K562 (cell line): ENCODE data around the gene ZNF451. TPM values are rescaled to one million over a fixed set of nuclear protein-coding genes. Genes with fewer than 3 reads are reported as not detected.

ENCODE experiments used
- HDAC3 ChIP-seq: fragments of 450-650 bp; IDR thresholded peaks from 2 replicates; pipeline ENCODE4 v1.6.1; 2018; ENCODE audit warnings: borderline replicate concordance, mild to moderate bottlenecking, moderate library complexity; ENCODE audit not compliant: partially characterized antibody
- HEY1 ChIP-seq: fragments of 250-450 bp; sonication (Bioruptor Pico); IDR thresholded peaks from 2 replicates; pipeline ENCODE4 v1.5.0; 2020; ENCODE audit warnings: mild to moderate bottlenecking, moderate library complexity, borderline replicate concordance
- JUNB ChIP-seq: fragments of 450-650 bp; formaldehyde crosslinking; conservative IDR thresholded peaks from 2 replicates; pipeline ENCODE4 v1.4.0; 2020; ENCODE audit warnings: mild to moderate bottlenecking
- KAT8 ChIP-seq: fragments of 450-650 bp; IDR thresholded peaks from 2 replicates; pipeline ENCODE4 v1.6.1; 2016; ENCODE audit warnings: low read depth, mild to moderate bottlenecking
- KDM4B ChIP-seq, 2 experiments: fragments of 450-650 bp in 1 of 2; sonication (generic) in 1 of 2; IDR thresholded peaks; 2 replicates each; pipeline ENCODE4 v1.6.1; 2016 to 2017; ENCODE audit warnings: borderline replicate concordance in 2 of 2, antibody characterized with exemption in 1 of 2, low read depth in 1 of 2, mild to moderate bottlenecking in 1 of 2
- KLF1 ChIP-seq: fragments of 450-650 bp; IDR thresholded peaks from 2 replicates; pipeline ENCODE4 v1.6.1; 2016; ENCODE audit warnings: missing genetic modification characterization, missing compliant biosample characterization
- MECOM ChIP-seq: fragments of 250-450 bp; sonication (Bioruptor Pico); IDR thresholded peaks from 2 replicates; pipeline ENCODE4 v1.8.0; 2022; ENCODE audit warnings: inconsistent platforms
- NR3C1 ChIP-seq: sonication (generic); formaldehyde crosslinking; IDR thresholded peaks from 2 replicates; pipeline ENCODE4 v1.8.1; 2022; ENCODE audit warnings: missing genetic modification reagents
- PHF20 ChIP-seq: fragments of 450-650 bp; IDR thresholded peaks from 2 replicates; pipeline ENCODE4 v1.6.1; 2018; ENCODE audit not compliant: partially characterized antibody
- PML ChIP-seq: IDR thresholded peaks from 2 replicates; pipeline ENCODE4 v1.6.1; 2012; ENCODE audit warnings: low read length, inconsistent platforms
- PURB ChIP-seq: sonication (generic); formaldehyde crosslinking; IDR thresholded peaks from 2 replicates; pipeline ENCODE4 v1.9.0; 2021; ENCODE audit warnings: low read depth, mild to moderate bottlenecking, missing genetic modification reagents
- RBM14 ChIP-seq: fragments of 200-400 bp; formaldehyde crosslinking; IDR thresholded peaks from 2 replicates; pipeline ENCODE4 v1.6.1; 2018; ENCODE audit warnings: low read depth, mild to moderate bottlenecking, low read length, moderate library complexity, borderline replicate concordance; ENCODE audit not compliant: insufficient read depth
- SMAD4 ChIP-seq: fragments of 250-450 bp; sonication (Bioruptor Pico); conservative IDR thresholded peaks from 2 replicates; pipeline ENCODE4 v1.8.0; 2021; ENCODE audit warnings: inconsistent platforms, mild to moderate bottlenecking, moderate library complexity
- SUPT5H ChIP-seq: fragments of 450-650 bp; IDR thresholded peaks from 2 replicates; pipeline ENCODE4 v1.6.1; 2016
- TCF7L2 ChIP-seq: fragments of 150-350 bp; IDR thresholded peaks from 2 replicates; pipeline ENCODE4 v1.6.1; 2016; ENCODE audit warnings: low read depth, mild to moderate bottlenecking, low read length, moderate library complexity
- ZNF263 ChIP-seq: sonication (generic); formaldehyde crosslinking; IDR thresholded peaks from 2 replicates; pipeline ENCODE4 v1.8.0; 2022; ENCODE audit warnings: mild to moderate bottlenecking, missing genetic modification reagents, borderline replicate concordance
- ZNF512 ChIP-seq: IDR thresholded peaks from 2 replicates; pipeline ENCODE4 v1.6.1; 2016; ENCODE audit warnings: missing genetic modification characterization, missing compliant biosample characterization
- ZNF584 ChIP-seq: fragments of 200-800 bp; sonication (Bioruptor generic); IDR thresholded peaks from 2 replicates; pipeline ENCODE4 v1.6.1; 2016; ENCODE audit warnings: low read depth, mild to moderate bottlenecking, missing genetic modification characterization, missing compliant biosample characterization
- polyA plus RNA-seq, 8 experiments: library from polyadenylated mRNA; depleted of rRNA in 4 of 8; stranded (reverse) in 5 of 8; unstranded in 3 of 8; fragments of >200 nt; fragmentation: Nextera tagmentation in 2 of 8; fragmentation: Illumina TruSeq in 1 of 8; extraction: Ambion mirVana in 2 of 8; extraction: Trizol in 1 of 8; gene quantifications; 2 replicates each; pipeline versions ENCODE4 v1.2.1 to v1.2.3, GENCODE V29; 2011 to 2014; ENCODE audit warnings: inconsistent platforms in 1 of 8, missing spikeins in 1 of 8
- total RNA-seq, 7 experiments: library from RNA; depleted of rRNA in 6 of 7; stranded (reverse); fragments of >200 nt in 6 of 7; fragmentation: Illumina TruSeq in 2 of 7; extraction: Trizol in 2 of 7; gene quantifications; 2 replicates each; pipeline versions ENCODE4 v1.2.1 to v1.2.3, GENCODE V29; 2011 to 2021; ENCODE audit warnings: low replicate concordance in 1 of 7
- TF ChIP-seq, protein P1 (sequence below), 2 experiments: fragments of 150-350 bp in 1 of 2; IDR thresholded peaks; 2 replicates each; pipeline ENCODE4 v1.6.1; 2012 to 2016; ENCODE audit warnings: low read depth in 2 of 2, low read length in 2 of 2, mild to moderate bottlenecking in 1 of 2, moderate library complexity in 1 of 2
- TF ChIP-seq, protein P2 (sequence below): fragments of 250-450 bp; sonication (Bioruptor Pico); IDR thresholded peaks from 2 replicates; pipeline ENCODE4 v1.4.0; 2020; ENCODE audit warnings: mild to moderate bottlenecking
- TF ChIP-seq, protein P3 (sequence below): fragments of 250-450 bp; sonication (Bioruptor Pico); IDR thresholded peaks from 2 replicates; pipeline ENCODE4 v1.8.0; 2021; ENCODE audit warnings: moderate library complexity, mild to moderate bottlenecking, inconsistent platforms

The ZNF451 gene
- total and polyA plus RNA-seq, 9 of the 15 experiments (the other 6 are each of a cell fraction or from before 2014, with no cell fraction given) = 16.1 to 74.3 (median 38.3) TPM

GRCh38 chr6:57172136-57173055 is 82.4 kb downstream of the ZNF451 start, which contains the start of gene BAG2 (continued):
- TF ChIP-seq HDAC3 (no peak), PURB (CRISPR knock-in tag) (no peak), SMAD4 (CRISPR knock-in tag) (peak; percentile 70; the same call in 1 of the 2 replicates), MECOM (0 out of 2 replicates have a peak, but pooled peaks have one; percentile 14), KDM4B (IDR thresholded peaks at IDR 0.05; ENCODE audit: borderline replicate concordance in 2 of 2, low read depth in 1 of 2) (0 out of 4 replicates have a peak, but pooled peaks of 1 of the 2 experiments have one; percentile 31), ZNF512 (tag) (no peak), HEY1 (CRISPR knock-in tag) (no peak), RBM14 (no peak), SUPT5H (peak; percentile 93), KLF1 (tag) (no peak; the same call in 1 of the 2 replicates), ZNF584 (CRISPR knock-in tag) (0 out of 2 replicates have a peak, but pooled peaks have one; percentile 17), NR3C1 (no peak), PML (peak; percentile 76), ZNF263 (CRISPR knock-in tag) (peak; percentile 63), KAT8 (no peak), PHF20 (peak; percentile 44), JUNB (CRISPR knock-in tag) (no peak), TCF7L2 (peak; percentile 93)
- TF ChIP-seq, protein P1, sequence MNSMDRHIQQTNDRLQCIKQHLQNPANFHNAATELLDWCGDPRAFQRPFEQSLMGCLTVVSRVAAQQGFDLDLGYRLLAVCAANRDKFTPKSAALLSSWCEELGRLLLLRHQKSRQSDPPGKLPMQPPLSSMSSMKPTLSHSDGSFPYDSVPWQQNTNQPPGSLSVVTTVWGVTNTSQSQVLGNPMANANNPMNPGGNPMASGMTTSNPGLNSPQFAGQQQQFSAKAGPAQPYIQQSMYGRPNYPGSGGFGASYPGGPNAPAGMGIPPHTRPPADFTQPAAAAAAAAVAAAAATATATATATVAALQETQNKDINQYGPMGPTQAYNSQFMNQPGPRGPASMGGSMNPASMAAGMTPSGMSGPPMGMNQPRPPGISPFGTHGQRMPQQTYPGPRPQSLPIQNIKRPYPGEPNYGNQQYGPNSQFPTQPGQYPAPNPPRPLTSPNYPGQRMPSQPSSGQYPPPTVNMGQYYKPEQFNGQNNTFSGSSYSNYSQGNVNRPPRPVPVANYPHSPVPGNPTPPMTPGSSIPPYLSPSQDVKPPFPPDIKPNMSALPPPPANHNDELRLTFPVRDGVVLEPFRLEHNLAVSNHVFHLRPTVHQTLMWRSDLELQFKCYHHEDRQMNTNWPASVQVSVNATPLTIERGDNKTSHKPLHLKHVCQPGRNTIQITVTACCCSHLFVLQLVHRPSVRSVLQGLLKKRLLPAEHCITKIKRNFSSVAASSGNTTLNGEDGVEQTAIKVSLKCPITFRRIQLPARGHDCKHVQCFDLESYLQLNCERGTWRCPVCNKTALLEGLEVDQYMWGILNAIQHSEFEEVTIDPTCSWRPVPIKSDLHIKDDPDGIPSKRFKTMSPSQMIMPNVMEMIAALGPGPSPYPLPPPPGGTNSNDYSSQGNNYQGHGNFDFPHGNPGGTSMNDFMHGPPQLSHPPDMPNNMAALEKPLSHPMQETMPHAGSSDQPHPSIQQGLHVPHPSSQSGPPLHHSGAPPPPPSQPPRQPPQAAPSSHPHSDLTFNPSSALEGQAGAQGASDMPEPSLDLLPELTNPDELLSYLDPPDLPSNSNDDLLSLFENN (IDR thresholded peaks at IDR 0.05; ENCODE audit: low read depth in 2 of 2, low read length in 2 of 2) = no peak
- TF ChIP-seq, protein P2, sequence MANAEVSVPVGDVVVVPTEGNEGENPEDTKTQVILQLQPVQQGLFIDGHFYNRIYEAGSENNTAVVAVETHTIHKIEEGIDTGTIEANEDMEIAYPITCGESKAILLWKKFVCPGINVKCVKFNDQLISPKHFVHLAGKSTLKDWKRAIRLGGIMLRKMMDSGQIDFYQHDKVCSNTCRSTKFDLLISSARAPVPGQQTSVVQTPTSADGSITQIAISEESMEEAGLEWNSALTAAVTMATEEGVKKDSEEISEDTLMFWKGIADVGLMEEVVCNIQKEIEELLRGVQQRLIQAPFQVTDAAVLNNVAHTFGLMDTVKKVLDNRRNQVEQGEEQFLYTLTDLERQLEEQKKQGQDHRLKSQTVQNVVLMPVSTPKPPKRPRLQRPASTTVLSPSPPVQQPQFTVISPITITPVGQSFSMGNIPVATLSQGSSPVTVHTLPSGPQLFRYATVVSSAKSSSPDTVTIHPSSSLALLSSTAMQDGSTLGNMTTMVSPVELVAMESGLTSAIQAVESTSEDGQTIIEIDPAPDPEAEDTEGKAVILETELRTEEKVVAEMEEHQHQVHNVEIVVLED (CRISPR knock-in tag) = peak; percentile 91
- TF ChIP-seq, protein P3, sequence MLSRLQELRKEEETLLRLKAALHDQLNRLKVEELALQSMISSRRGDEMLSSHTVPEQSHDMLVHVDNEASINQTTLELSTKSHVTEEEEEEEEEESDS (CRISPR knock-in tag) = no peak
